Naive B cell (primary cell): ENCODE results near the gene IFIT3. TPM values are rescaled to one million over a fixed set of nuclear protein-coding genes. Genes with fewer than 3 reads are reported as not detected.
"Not testable (repeated sequence)": the region's sequence is repeated elsewhere in the genome, so short reads cannot be mapped to it uniquely, and the experiment has no call there.

Source experiments
- ATAC-seq, 2 donors: fragments of 150-1000 bp; cut with Tn5 transposase; 2 replicates each; pipeline ENCODE4 v1.10.0; 2021; ENCODE audit warnings: low read depth in 2 of 2, mild to moderate bottlenecking in 2 of 2, moderate library complexity in 2 of 2
- DNase-seq: peaks from one replicate; pipeline ENCODE4 v3.0.0; 2022
- H3K27ac Mint-ChIP-seq, 6 donors: one replicate each; pipeline ENCODE4 v1.8.0; 2020 to 2022; ENCODE audit warnings: mild to moderate bottlenecking in 6 of 6, mixed read lengths in 6 of 6, moderate library complexity in 5 of 6, inconsistent platforms in 2 of 6
- H3K27me3 Mint-ChIP-seq, 3 donors: one replicate each; pipeline ENCODE4 v1.8.0; 2021 to 2022; ENCODE audit warnings: mixed read lengths in 3 of 3, mild to moderate bottlenecking in 1 of 3
- H3K36me3 Mint-ChIP-seq, 2 donors: one replicate each; pipeline ENCODE4 v1.8.0; 2020 to 2022; ENCODE audit warnings: mixed read lengths in 2 of 2, inconsistent platforms in 1 of 2, mild to moderate bottlenecking in 1 of 2
- H3K4me1 Mint-ChIP-seq, 3 donors: one replicate each; pipeline ENCODE4 v1.8.0; 2020 to 2022; ENCODE audit warnings: mixed read lengths in 3 of 3, inconsistent platforms in 1 of 3, mild to moderate bottlenecking in 1 of 3, moderate library complexity in 1 of 3
- H3K4me3 Mint-ChIP-seq, 8 donors: one replicate each; pipeline ENCODE4 v1.8.0; 2020 to 2022; ENCODE audit warnings: mild to moderate bottlenecking in 8 of 8, mixed read lengths in 8 of 8, moderate library complexity in 8 of 8, inconsistent platforms in 2 of 8
- H3K9me3 Mint-ChIP-seq, 7 donors: one replicate each; pipeline ENCODE4 v1.8.0; 2020 to 2022; ENCODE audit warnings: mixed read lengths in 7 of 7, mild to moderate bottlenecking in 5 of 7, inconsistent platforms in 2 of 7, moderate library complexity in 1 of 7
- polyA plus RNA-seq, 6 donors: library from polyadenylated mRNA; unstranded; fragments of 300-500 nt; fragmentation: Illumina TruSeq; gene quantifications; one replicate each; pipeline ENCODE4 v1.2.3, GENCODE V29; 2021; ENCODE audit warnings: low read depth in 6 of 6

The IFIT3 gene, protein sequence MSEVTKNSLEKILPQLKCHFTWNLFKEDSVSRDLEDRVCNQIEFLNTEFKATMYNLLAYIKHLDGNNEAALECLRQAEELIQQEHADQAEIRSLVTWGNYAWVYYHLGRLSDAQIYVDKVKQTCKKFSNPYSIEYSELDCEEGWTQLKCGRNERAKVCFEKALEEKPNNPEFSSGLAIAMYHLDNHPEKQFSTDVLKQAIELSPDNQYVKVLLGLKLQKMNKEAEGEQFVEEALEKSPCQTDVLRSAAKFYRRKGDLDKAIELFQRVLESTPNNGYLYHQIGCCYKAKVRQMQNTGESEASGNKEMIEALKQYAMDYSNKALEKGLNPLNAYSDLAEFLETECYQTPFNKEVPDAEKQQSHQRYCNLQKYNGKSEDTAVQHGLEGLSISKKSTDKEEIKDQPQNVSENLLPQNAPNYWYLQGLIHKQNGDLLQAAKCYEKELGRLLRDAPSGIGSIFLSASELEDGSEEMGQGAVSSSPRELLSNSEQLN
- 10 to 100 TPM in 2 of 6 donors, 1 to 10 TPM in 4; 3.5 to 27.2 (median 7.3) TPM for polyA plus RNA-seq

- no peaks in the 10 kb centered on the region for H3K36me3 Mint-ChIP-seq
- peak within 1 kb of the TSS; percentile 57 to 93 (median 84) for H3K27ac Mint-ChIP-seq
- no peaks in the 10 kb centered on the region for H3K9me3 Mint-ChIP-seq
- ATAC-seq: peak; percentile 40
- H3K4me3 Mint-ChIP-seq: peak within 1 kb of the TSS; percentile 80 to 98 (median 87)
- H3K4me1 Mint-ChIP-seq: peaks cover 27 to 58% (median 50%) of the 10 kb centered on the region in 3 donors
- H3K27me3 Mint-ChIP-seq: no peaks in the 10 kb centered on the region
- peak; percentile 42 for DNase-seq
Measured at GRCh38 chr10:89327803-89328441, at the start of gene IFIT3. Gene IFIT3 (plus strand): TSS chr10:89327997. CDS start chr10:89328074, 77 bp downstream.

DNA sequence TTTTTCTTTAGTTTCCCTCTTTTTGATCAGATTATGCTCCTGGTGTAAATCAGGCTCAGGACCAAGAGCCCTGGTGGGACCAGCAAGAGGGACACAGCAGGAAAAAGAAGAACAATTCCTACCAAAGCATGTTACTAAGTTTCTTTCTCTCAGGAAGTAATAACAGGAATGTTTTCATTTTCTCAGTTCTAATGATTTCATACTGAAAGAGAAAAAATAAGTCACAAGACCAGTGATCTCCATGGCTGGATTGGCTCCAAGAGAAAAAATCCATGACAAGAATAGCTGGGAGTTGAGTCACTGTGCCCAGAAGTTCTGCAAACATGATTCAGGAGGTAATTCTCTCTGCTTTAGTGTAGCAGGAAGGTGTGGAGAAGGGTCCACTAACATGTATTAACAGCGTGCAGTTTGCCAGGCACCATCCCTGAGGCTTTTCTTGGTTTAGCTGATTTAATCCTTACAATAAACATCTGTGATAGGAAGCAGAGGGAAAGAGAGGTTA, 49.7 kb upstream of the IFIT3 start:
- no peak for DNase-seq
- no peak for ATAC-seq
- Mint-ChIP-seq H3K27me3 (no peaks in the 10 kb centered on the region), H3K36me3 (no peaks in the 10 kb centered on the region), H3K4me1 (no peaks in the 10 kb centered on the region), H3K9me3 (no peaks in the 10 kb centered on the region), H3K27ac (no peak overlapping the region), H3K4me3 (no peak overlapping the region)

DNA sequence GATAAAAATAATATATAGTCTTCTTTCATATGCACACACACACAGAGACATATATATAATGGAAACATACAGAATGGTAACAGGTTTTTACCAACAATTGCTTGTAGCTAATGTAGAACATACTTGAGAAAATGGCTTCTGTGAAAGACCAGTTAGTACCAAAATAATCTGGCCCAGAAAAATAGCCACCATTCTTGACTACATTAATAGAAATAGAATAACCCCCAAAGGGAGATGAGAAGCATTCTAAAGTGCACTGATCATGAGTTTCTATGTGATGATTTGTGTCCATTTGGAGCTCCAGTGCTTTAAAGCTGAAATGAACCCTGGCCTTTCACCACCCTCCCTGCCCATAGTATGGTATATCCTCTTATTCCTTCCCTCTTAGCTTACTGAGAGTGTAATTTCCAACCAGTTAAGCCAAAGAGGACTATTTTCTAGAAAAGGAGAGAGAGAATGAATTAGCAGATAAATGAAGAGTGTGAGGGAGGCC, 48.9 kb upstream of the IFIT3 start:
- Mint-ChIP-seq H3K27me3 (no peaks in the 10 kb centered on the region), H3K4me3 (no peak overlapping the region), H3K4me1 (peaks cover 0 to 4% (median 0%) of the 10 kb centered on the region in 3 donors), H3K27ac (no peak overlapping the region), H3K9me3 (no peaks in the 10 kb centered on the region), H3K36me3 (no peaks in the 10 kb centered on the region)
- ATAC-seq (no peak), DNase-seq (no peak)

DNA sequence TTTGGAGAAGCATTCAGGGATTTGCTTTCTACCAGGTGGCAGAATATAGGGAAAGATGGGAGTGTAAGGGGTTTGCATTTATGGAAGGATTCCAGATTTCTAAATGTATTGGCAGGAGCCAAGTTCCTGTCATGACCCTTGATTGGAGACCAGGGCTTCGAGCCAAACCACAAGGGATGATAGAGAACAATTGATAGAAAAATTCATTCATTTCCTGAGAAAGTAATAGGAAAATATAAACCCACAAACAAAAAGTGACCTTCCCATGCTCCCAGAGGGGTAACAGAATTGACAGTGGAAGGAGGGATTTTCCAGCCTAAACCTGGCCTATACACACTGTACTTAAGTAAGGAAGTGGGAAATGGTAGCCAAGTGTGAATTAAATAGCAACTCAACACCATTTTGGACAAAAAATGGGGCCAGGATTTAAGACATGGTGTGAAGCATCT, 48.4 kb upstream of the IFIT3 start:
- Mint-ChIP-seq H3K4me1 (peaks cover 0 to 4% (median 0%) of the 10 kb centered on the region in 3 donors), H3K36me3 (no peaks in the 10 kb centered on the region), H3K9me3 (no peaks in the 10 kb centered on the region), H3K27ac (no peak overlapping the region), H3K27me3 (no peaks in the 10 kb centered on the region), H3K4me3 (no peak overlapping the region)
- DNase-seq (no peak), ATAC-seq (no peak)

GRCh38 chr10:89280508-89280907, 47.3 kb upstream of the IFIT3 start:
- no peaks in the 10 kb centered on the region for H3K36me3 Mint-ChIP-seq
- H3K27me3 Mint-ChIP-seq: no peaks in the 10 kb centered on the region
- DNase-seq (no peak), ATAC-seq (no peak)
- no peak overlapping the region for H3K4me3 Mint-ChIP-seq
- no peak overlapping the region for H3K27ac Mint-ChIP-seq
- no peaks in the 10 kb centered on the region for H3K9me3 Mint-ChIP-seq
- H3K4me1 Mint-ChIP-seq: peaks cover 0 to 4% (median 0%) of the 10 kb centered on the region in 3 donors

- DNase-seq (no peak), ATAC-seq (no peak)
- H3K4me1 Mint-ChIP-seq: peaks cover 0 to 4% (median 0%) of the 10 kb centered on the region in 3 donors
- no peak overlapping the region for H3K27ac Mint-ChIP-seq
- H3K4me3 Mint-ChIP-seq: no peak overlapping the region
- H3K9me3 Mint-ChIP-seq: no peaks in the 10 kb centered on the region
- no peaks in the 10 kb centered on the region for H3K36me3 Mint-ChIP-seq
- no peaks in the 10 kb centered on the region for H3K27me3 Mint-ChIP-seq
Measured at GRCh38 chr10:89281606-89282395, 46.0 kb upstream of the IFIT3 start.

- DNase-seq: no peak
- H3K9me3 Mint-ChIP-seq: no peaks in the 10 kb centered on the region
- no peak overlapping the region for H3K4me3 Mint-ChIP-seq
- peak overlapping the region in 1 of 6 donors; percentile 59 for H3K27ac Mint-ChIP-seq
- H3K27me3 Mint-ChIP-seq: no peaks in the 10 kb centered on the region
- peaks cover 0 to 4% (median 0%) of the 10 kb centered on the region in 3 donors for H3K4me1 Mint-ChIP-seq
- H3K36me3 Mint-ChIP-seq: no peaks in the 10 kb centered on the region
- ATAC-seq: no peak
Measured at GRCh38 chr10:89283025-89283935, 44.5 kb upstream of the IFIT3 start.

DNA sequence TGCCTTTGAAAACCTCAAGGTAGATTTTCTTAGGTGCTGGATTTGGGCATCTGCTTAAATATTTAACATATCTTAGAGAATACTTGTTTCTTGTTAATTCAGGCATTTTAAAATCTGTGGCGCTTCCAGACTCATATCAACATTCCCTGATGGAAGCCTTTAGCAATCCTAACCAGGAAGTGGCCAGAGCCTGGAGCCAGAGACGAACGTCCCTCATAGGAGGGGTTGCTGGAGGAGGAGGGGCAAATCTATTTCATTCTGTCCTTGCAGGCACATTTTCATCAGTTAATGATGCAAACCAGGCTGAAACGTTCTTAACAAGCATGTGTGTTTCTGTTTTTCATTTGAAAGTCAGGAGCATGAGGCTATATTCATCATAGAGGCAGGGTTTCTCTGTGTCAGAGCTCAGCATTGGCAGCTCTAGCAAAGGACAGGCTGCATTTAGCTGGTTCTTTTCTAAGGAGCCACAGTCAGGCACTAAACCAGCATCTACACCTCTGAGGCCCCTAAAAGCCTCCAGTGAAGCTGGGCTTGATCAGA, 43.8 kb upstream of the IFIT3 start:
- DNase-seq (no peak), ATAC-seq (no peak)
- peaks cover 0 to 4% (median 0%) of the 10 kb centered on the region in 3 donors for H3K4me1 Mint-ChIP-seq
- H3K9me3 Mint-ChIP-seq: no peaks in the 10 kb centered on the region
- no peaks in the 10 kb centered on the region for H3K27me3 Mint-ChIP-seq
- no peak overlapping the region for H3K4me3 Mint-ChIP-seq
- H3K27ac Mint-ChIP-seq: peak overlapping the region in 1 of 6 donors; percentile 16
- no peaks in the 10 kb centered on the region for H3K36me3 Mint-ChIP-seq

- H3K9me3 Mint-ChIP-seq, H3K27me3 Mint-ChIP-seq, ATAC-seq, H3K4me1 Mint-ChIP-seq, H3K4me3 Mint-ChIP-seq, DNase-seq, H3K36me3 Mint-ChIP-seq: not testable (repeated sequence)
- H3K27ac Mint-ChIP-seq: peak overlapping the region in 2 of 6 donors; percentile 16 to 27
Measured at GRCh38 chr10:89284711-89285110, 43.1 kb upstream of the IFIT3 start.

- H3K27ac Mint-ChIP-seq: peak overlapping the region in 1 of 6 donors; percentile 6
- DNase-seq, H3K27me3 Mint-ChIP-seq, H3K4me3 Mint-ChIP-seq, H3K4me1 Mint-ChIP-seq, H3K9me3 Mint-ChIP-seq, ATAC-seq, H3K36me3 Mint-ChIP-seq: not testable (repeated sequence)
Measured at GRCh38 chr10:89285303-89285702, 42.5 kb upstream of the IFIT3 start.

- no peak for ATAC-seq
- no peak overlapping the region for H3K4me3 Mint-ChIP-seq
- H3K27ac Mint-ChIP-seq: peak overlapping the region in 2 of 6 donors; percentile 32 to 58
Measured at GRCh38 chr10:89294721-89295239, 33.0 kb upstream of the IFIT3 start.

GRCh38 chr10:89295597-89295996, 32.2 kb upstream of the IFIT3 start:
- no peaks in the 10 kb centered on the region for H3K36me3 Mint-ChIP-seq
- ATAC-seq (no peak), DNase-seq (no peak)
- peaks cover 0 to 9% (median 6%) of the 10 kb centered on the region in 7 donors for H3K9me3 Mint-ChIP-seq
- peak overlapping the region in 3 of 8 donors; percentile 66 to 87 (median 79) for H3K4me3 Mint-ChIP-seq
- H3K4me1 Mint-ChIP-seq: peaks cover 16 to 26% (median 25%) of the 10 kb centered on the region in 3 donors
- no peaks in the 10 kb centered on the region for H3K27me3 Mint-ChIP-seq
- H3K27ac Mint-ChIP-seq: no peak overlapping the region

More at GRCh38 chr10:89294721-89295239, 33.0 kb upstream of the IFIT3 start:
- no peaks in the 10 kb centered on the region for H3K27me3 Mint-ChIP-seq
- H3K4me1 Mint-ChIP-seq: peaks cover 16 to 26% (median 23%) of the 10 kb centered on the region in 3 donors
- peaks cover 0 to 9% (median 6%) of the 10 kb centered on the region in 7 donors for H3K9me3 Mint-ChIP-seq
- no peak for DNase-seq
- H3K36me3 Mint-ChIP-seq: no peaks in the 10 kb centered on the region
